Endothelial cell of umbilical vein (primary cell): ENCODE data around the gene GRPEL1. TPM values are rescaled to one million over a fixed set of nuclear protein-coding genes. Genes with fewer than 3 reads are reported as not detected.

ENCODE experiments used
- BruUV-seq: library from RNA; stranded (reverse); fragments of 400-500 nt; replicated peaks from 2 replicates; lab custom pipeline; 2021; lab: Mats Ljungman, UMichigan
- CTCF ChIA-PET: fragments of 300-600, 350-600 bp; sonication (Branson Sonifier 250); formaldehyde crosslinking; loops from one replicate; lab custom pipeline; 2021; ENCODE audit warnings: antibody characterized with exemption, inconsistent platforms; lab: Charles Lee
- POLR2A ChIA-PET: fragments of 300-600, 350-600 bp; sonication (Branson Sonifier 250); formaldehyde crosslinking; loops from one replicate; lab custom pipeline; 2021; ENCODE audit warnings: antibody characterized with exemption, inconsistent platforms; lab: Charles Lee
- DNase-seq: peaks from one replicate; pipeline ENCODE4 v3.0.0-alpha.2; 2011; ENCODE audit warnings: low read depth, low spot score
- FAIRE-seq: peaks from 2 replicates; lab custom pipeline; 2011; peaks lifted over from hg19 to GRCh38; lab: Jason Lieb, UNC
- H2AFZ ChIP-seq: 2 replicates; pipeline ENCODE4 v1.6.0; 2012; ENCODE audit warnings: low read depth, low read length, control low read depth, inconsistent platforms
- H3K27ac ChIP-seq: 2 replicates; pipeline ENCODE4 v1.5.1; 2011; ENCODE audit warnings: low read depth, mild to moderate bottlenecking, control low read depth, low read length, moderate library complexity; ENCODE audit not compliant: insufficient read depth
- H3K27me3 ChIP-seq, 2 experiments: 2 replicates each; pipeline versions ENCODE4 v1.6.0 to v1.6.1; 2011; ENCODE audit warnings: low read length in 2 of 2, mixed read lengths in 1 of 2; ENCODE audit not compliant: control insufficient read depth in 2 of 2, insufficient read depth in 2 of 2
- H3K36me3 ChIP-seq, 2 experiments: 2 replicates in 1 of 2; 3 replicates in 1 of 2; pipeline ENCODE4 v1.5.1; 2011; ENCODE audit warnings: low read length in 2 of 2, mild to moderate bottlenecking in 1 of 2, moderate library complexity in 1 of 2; ENCODE audit not compliant: control insufficient read depth in 2 of 2, insufficient read depth in 2 of 2; ENCODE audit errors: extremely low read depth in 1 of 2
- H3K4me1 ChIP-seq: 3 replicates; pipeline ENCODE4 v1.5.1; 2011; ENCODE audit warnings: mild to moderate bottlenecking, low read length; ENCODE audit not compliant: control insufficient read depth, insufficient read depth; ENCODE audit errors: extremely low read depth
- H3K4me2 ChIP-seq: 2 replicates; pipeline ENCODE4 v1.6.1; 2011; ENCODE audit warnings: low read length, control low read depth, mixed read lengths; ENCODE audit not compliant: insufficient read depth
- H3K4me3 ChIP-seq, 3 experiments: fragments of 200-600 bp in 1 of 3; sonication (generic), shearing (Covaris generic) in 1 of 3; replicated peaks in 1 of 3; 2 replicates each; pipeline ENCODE4 v1.5.1; 2011 to 2016; ENCODE audit warnings: control low read depth in 3 of 3, low read length in 3 of 3, mild to moderate bottlenecking in 2 of 3, inconsistent platforms in 1 of 3, low read depth in 1 of 3, moderate library complexity in 1 of 3; ENCODE audit not compliant: insufficient read depth in 1 of 3
- H3K79me2 ChIP-seq: 2 replicates; pipeline ENCODE4 v1.6.0; 2012; ENCODE audit warnings: low read length, inconsistent platforms; ENCODE audit not compliant: control insufficient read depth, insufficient read depth
- H3K9ac ChIP-seq: replicated peaks from 2 replicates; pipeline ENCODE3; 2011; ENCODE audit warnings: low read length, control low read depth; ENCODE audit not compliant: insufficient read depth; ENCODE audit errors: extremely low read depth
- H3K9me1 ChIP-seq: replicated peaks from 3 replicates; pipeline ENCODE4 v1.6.0; 2011; ENCODE audit warnings: mild to moderate bottlenecking, low read length; ENCODE audit not compliant: control insufficient read depth, insufficient read depth; ENCODE audit errors: extremely low read depth
- H3K9me3 ChIP-seq: replicated peaks from 2 replicates; pipeline ENCODE4 v1.5.1; 2012; ENCODE audit warnings: low read length, inconsistent platforms; ENCODE audit not compliant: control insufficient read depth, insufficient read depth
- H4K20me1 ChIP-seq: replicated peaks from 2 replicates; pipeline ENCODE3; 2011; ENCODE audit warnings: mild to moderate bottlenecking, low read length; ENCODE audit not compliant: control insufficient read depth, insufficient read depth; ENCODE audit errors: extremely low read depth
- CTCF ChIP-seq, 2 donors: IDR thresholded peaks; 1 replicate in 1 of 2; 2 replicates in 1 of 2; pipeline ENCODE4 v1.5.1; 2011; ENCODE audit warnings: low read length in 2 of 2, mild to moderate bottlenecking in 2 of 2, moderate library complexity in 2 of 2, control low read depth in 1 of 2, inconsistent platforms in 1 of 2, low read depth in 1 of 2; ENCODE audit not compliant: insufficient read depth in 1 of 2; ENCODE audit errors: extremely low read depth in 1 of 2
- EZH2 ChIP-seq: IDR thresholded peaks from 2 replicates; pipeline ENCODE4 v1.6.1; 2012; ENCODE audit warnings: borderline replicate concordance, low read depth, mild to moderate bottlenecking, moderate library complexity, low read length, inconsistent platforms; ENCODE audit not compliant: severe bottlenecking
- FOS ChIP-seq: IDR thresholded peaks from 2 replicates; pipeline ENCODE4 v1.6.1; 2011; ENCODE audit warnings: mild to moderate bottlenecking, low read length, moderate library complexity, borderline replicate concordance; ENCODE audit not compliant: insufficient read depth
- GATA2 ChIP-seq: IDR thresholded peaks from 2 replicates; pipeline ENCODE4 v1.7.0; 2011; ENCODE audit warnings: low read depth, mild to moderate bottlenecking, moderate library complexity, mixed read lengths, low read length; ENCODE audit not compliant: insufficient read length, insufficient read depth
- JUN ChIP-seq: IDR thresholded peaks from 2 replicates; pipeline ENCODE4 v1.6.1; 2011; ENCODE audit warnings: borderline replicate concordance, low read depth; ENCODE audit not compliant: insufficient read length, insufficient read depth
- MAX ChIP-seq: IDR thresholded peaks from 2 replicates; pipeline ENCODE4 v1.6.1; 2011; ENCODE audit not compliant: insufficient read depth, insufficient read length
- MYC ChIP-seq: IDR thresholded peaks from one replicate; pipeline ENCODE4 v1.6.1; 2011; ENCODE audit warnings: mild to moderate bottlenecking, low read depth, low read length
- POLR2A ChIP-seq: IDR thresholded peaks from 2 replicates; pipeline ENCODE4 v1.6.1; 2012; ENCODE audit warnings: low read depth, mild to moderate bottlenecking, control low read depth, low read length
- POLR2AphosphoS5 ChIP-seq: IDR thresholded peaks from 2 replicates; pipeline ENCODE4 v1.6.1; 2012; ENCODE audit warnings: low read depth, mild to moderate bottlenecking, control low read depth, low read length, moderate library complexity; ENCODE audit not compliant: insufficient read depth
- dilution Hi-C: fragments of 300-500 bp; cut with MboI; formaldehyde crosslinking; loops from one replicate; pipeline ENCODE4 v1.15.0; 2019; ENCODE audit warnings: low sequenced_read_pairs; ENCODE audit not compliant: extremely low pct_ligation_motif_present
- intact Hi-C: fragments of 100-400 bp; cut with micrococcal nuclease; formaldehyde crosslinking; loops from one replicate; pipeline ENCODE4 v1.10.0; 2022
- polyA plus RNA-seq, 4 experiments: library from polyadenylated mRNA; depleted of rRNA in 3 of 4; stranded (reverse) in 3 of 4; unstranded in 1 of 4; fragments of >200 nt; gene quantifications; 2 replicates each; pipeline versions ENCODE4 v1.2.1 to v1.2.3, GENCODE V29; 2011 to 2012; ENCODE audit warnings: missing spikeins in 1 of 4
- total RNA-seq: library from RNA; stranded (reverse); gene quantifications from 2 replicates; pipeline ENCODE4 v1.2.3, GENCODE V29; 2021

The GRPEL1 gene
- total and polyA plus RNA-seq, 2 donors (not counting 3 experiments of a cell fraction or from before 2014, with no cell fraction given) = 17.3 to 42.6 TPM

GRCh38 chr4:7077371-7077770 is 9.5 kb upstream of the GRPEL1 start:
- dilution Hi-C loops (no loop called here), intact Hi-C loops (no loop called here)
- no peak for FAIRE-seq
- CTCF ChIA-PET = interaction anchor here (0.9 kb wide), 1 partner anchor 103 kb away, joined by 3 read pairs; no protein-coding TSS in a partner anchor
- H3K36me3 ChIP-seq = no peaks in the 10 kb centered on the region
- TF ChIP-seq POLR2AphosphoS5 = no peak
- no peak overlapping the region for H3K4me2 ChIP-seq
- no peak overlapping the region for H3K27ac ChIP-seq
- no peak for DNase-seq
- H4K20me1 ChIP-seq = no peaks in the 10 kb centered on the region
- H3K9me1 ChIP-seq = no peaks in the 10 kb centered on the region
- no peak overlapping the region for H2AFZ ChIP-seq
- H3K4me1 ChIP-seq = no peaks in the 10 kb centered on the region
- POLR2A ChIA-PET = no interaction called here
- no peak overlapping the region for H3K9ac ChIP-seq
- no peak overlapping the region for H3K4me3 ChIP-seq
- BruUV-seq = no TSS peak
- no peaks in the 10 kb centered on the region for H3K79me2 ChIP-seq
- no peaks in the 10 kb centered on the region for H3K9me3 ChIP-seq
- peaks cover 7 to 18% of the 10 kb centered on the region in 2 experiments for H3K27me3 ChIP-seq

DNA sequence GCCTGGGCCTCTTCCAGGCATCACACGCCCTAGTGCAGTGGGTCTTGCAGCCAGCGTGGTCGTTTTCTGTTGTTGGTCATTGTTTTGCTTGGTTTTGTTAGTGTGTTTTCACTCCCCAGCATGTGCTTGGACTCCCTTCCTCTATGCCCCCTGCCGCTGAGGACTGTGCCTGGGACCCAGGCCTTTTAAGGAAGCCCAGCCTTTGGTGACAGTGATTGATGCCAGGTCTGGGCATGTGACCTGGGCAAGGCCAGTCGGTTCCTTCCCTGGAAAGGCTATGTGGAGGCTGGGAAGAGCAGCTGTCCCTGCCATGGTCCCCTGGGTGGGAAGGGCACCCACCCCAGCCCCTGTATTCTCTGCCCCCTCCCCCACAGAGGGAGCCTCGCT is 8.8 kb upstream of the GRPEL1 start:
- POLR2A ChIA-PET = no interaction called here
- Histone ChIP-seq H3K9ac (no peak overlapping the region), H3K27me3 (peaks cover 7 to 14% of the 10 kb centered on the region in 2 experiments), H4K20me1 (no peaks in the 10 kb centered on the region), H3K9me3 (no peaks in the 10 kb centered on the region), H3K9me1 (no peaks in the 10 kb centered on the region), H3K27ac (no peak overlapping the region), H3K36me3 (no peaks in the 10 kb centered on the region), H2AFZ (no peak overlapping the region), H3K79me2 (no peaks in the 10 kb centered on the region), H3K4me2 (no peak overlapping the region), H3K4me3 (no peak overlapping the region), H3K4me1 (no peaks in the 10 kb centered on the region)
- dilution Hi-C loops (no loop called here), intact Hi-C loops (no loop called here)
- CTCF ChIA-PET = no interaction called here
- no peak for DNase-seq
- TF ChIP-seq EZH2 (no peak), MAX (no peak), GATA2 (no peak), CTCF (IDR thresholded peaks at IDR 0.05; ENCODE audit: extremely low read depth in 1 of 2, insufficient read depth in 1 of 2, low read depth in 1 of 2, low read length in 2 of 2) (no peak), JUN (no peak), FOS (no peak), POLR2AphosphoS5 (no peak), POLR2A (no peak), MYC (no peak)
- no peak for FAIRE-seq
- no TSS peak for BruUV-seq
